Esophagus squamous epithelium (tissue), 4 donors: Measurements from ENCODE around the gene SOCS1.

Experiments
- CTCF ChIP-seq, 6 experiments: fragments of 450-650 bp in 4 of 6; fragments of 200-600 bp in 2 of 6; sonication (generic) in 2 of 6; IDR thresholded peaks; one replicate each; pipeline ENCODE4 v1.5.1; 2016 to 2019; ENCODE audit warnings: antibody characterized with exemption in 6 of 6, mild to moderate bottlenecking in 4 of 6, moderate library complexity in 4 of 6
- POLR2A ChIP-seq, 4 donors: fragments of 450-650 bp; IDR thresholded peaks; one replicate each; pipeline ENCODE4 v1.6.1; 2017; ENCODE audit warnings: antibody characterized with exemption in 4 of 4, mild to moderate bottlenecking in 4 of 4, moderate library complexity in 3 of 4

GRCh38 chr16:11290102-11290893, 34.3 kb upstream of the SOCS1 start:
- no peak for TF ChIP-seq POLR2A (IDR thresholded peaks at IDR 0.05)
- TF ChIP-seq CTCF (IDR thresholded peaks at IDR 0.05), result no peak
